NT2/D1 (cell line): ENCODE data around the gene NAALADL2.

Experiments used
- DNase-seq: peaks from one replicate; pipeline ENCODE4 v3.0.0-alpha.2; 2011; ENCODE audit warnings: low read depth, low spot score
- H3K27me3 ChIP-seq: 2 replicates; pipeline ENCODE4 v1.6.0; 2011; ENCODE audit warnings: mild to moderate bottlenecking; ENCODE audit not compliant: insufficient read length, insufficient read depth
- H3K36me3 ChIP-seq: 2 replicates; pipeline ENCODE4 v1.6.1; 2011; ENCODE audit warnings: mild to moderate bottlenecking, low read length, mixed read lengths; ENCODE audit not compliant: insufficient read depth, insufficient read length
- H3K4me1 ChIP-seq: 2 replicates; pipeline ENCODE4 v1.5.1; 2011; ENCODE audit not compliant: insufficient read depth, insufficient read length
- H3K4me3 ChIP-seq: 2 replicates; pipeline ENCODE4 v1.5.1; 2011; ENCODE audit warnings: low read depth; ENCODE audit not compliant: insufficient read length
- H3K9ac ChIP-seq: 2 replicates; pipeline ENCODE4 v1.6.0; 2011; ENCODE audit warnings: low read depth; ENCODE audit not compliant: insufficient read length
- H3K9me3 ChIP-seq: 2 replicates; pipeline ENCODE4 v1.5.1; 2011; ENCODE audit warnings: mild to moderate bottlenecking, low read length; ENCODE audit not compliant: insufficient read depth
- SUZ12 ChIP-seq: IDR thresholded peaks from 2 replicates; pipeline ENCODE4 v1.6.1; 2011; ENCODE audit not compliant: insufficient read length, insufficient read depth; ENCODE audit errors: extremely low read depth
- YY1 ChIP-seq: IDR thresholded peaks from 2 replicates; pipeline ENCODE4 v1.6.1; 2011; ENCODE audit not compliant: insufficient read length, insufficient read depth
- ZNF274 ChIP-seq: IDR thresholded peaks from 2 replicates; pipeline ENCODE4 v1.6.1; 2011; ENCODE audit warnings: mild to moderate bottlenecking, low read depth, low read length

Gene NAALADL2

GRCh38 chr3:174859114-174859735, at the start of gene NAALADL2:
Gene NAALADL2, plus strand, starts transcription at chr3:174859334.
- Histone ChIP-seq H3K9me3 (no peaks in the 10 kb centered on the region), H3K36me3 (no peaks in the 10 kb centered on the region), H3K27me3 (no peaks in the 10 kb centered on the region), H3K4me3 (no peak within 1 kb of the TSS), H3K9ac (no peak within 1 kb of the TSS), H3K4me1 (no peaks in the 10 kb centered on the region)
- DNase-seq: no peak
- TF ChIP-seq SUZ12 (no peak), YY1 (no peak), ZNF274 (no peak)

DNA sequence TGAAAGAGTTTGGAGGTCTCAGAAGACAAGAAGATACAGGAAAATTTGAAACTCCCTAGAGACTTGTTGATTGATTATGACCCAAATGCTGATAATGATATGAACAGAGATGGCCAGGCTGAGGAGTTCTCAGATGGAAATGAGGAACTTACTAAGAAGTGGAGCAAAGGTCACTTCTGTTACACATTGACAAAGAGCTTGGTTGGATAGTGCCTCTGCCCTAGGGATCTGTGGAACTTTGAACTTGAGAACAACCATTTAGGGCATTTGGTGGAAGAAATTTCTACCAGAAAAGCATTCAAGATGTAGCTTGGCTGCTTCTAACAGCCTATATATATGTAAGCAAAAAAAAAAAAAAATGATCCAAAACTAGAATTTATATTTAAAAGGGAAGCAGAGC, 48.9 kb upstream of the NAALADL2 start:
- Histone ChIP-seq H3K4me3 (no peak overlapping the region), H3K4me1 (no peaks in the 10 kb centered on the region), H3K9me3 (peaks cover 7% of the 10 kb centered on the region; the same call in 1 of the 2 replicates), H3K9ac (no peak overlapping the region), H3K27me3 (no peaks in the 10 kb centered on the region), H3K36me3 (no peaks in the 10 kb centered on the region)
- no peak for DNase-seq
- TF ChIP-seq YY1 (no peak), ZNF274 (no peak), SUZ12 (no peak)

- no peak for DNase-seq
- Histone ChIP-seq H3K4me1 (no peaks in the 10 kb centered on the region), H3K4me3 (no peak overlapping the region), H3K36me3 (no peaks in the 10 kb centered on the region), H3K9ac (no peak overlapping the region), H3K9me3 (peaks cover 7% of the 10 kb centered on the region; the same call in 1 of the 2 replicates), H3K27me3 (no peaks in the 10 kb centered on the region)
- TF ChIP-seq ZNF274: no peak
- no peak for TF ChIP-seq SUZ12
- no peak for TF ChIP-seq YY1
Measured at GRCh38 chr3:174812172-174812862, 46.8 kb upstream of the NAALADL2 start.

GRCh38 chr3:174815750-174816149, 43.4 kb upstream of the NAALADL2 start:
- Histone ChIP-seq H3K9ac (no peak overlapping the region), H3K4me1 (no peaks in the 10 kb centered on the region), H3K9me3 (peaks cover 6% of the 10 kb centered on the region; the same call in 1 of the 2 replicates), H3K36me3 (no peaks in the 10 kb centered on the region), H3K27me3 (no peaks in the 10 kb centered on the region), H3K4me3 (no peak overlapping the region)
- TF ChIP-seq ZNF274: no peak
- TF ChIP-seq SUZ12: no peak
- no peak for TF ChIP-seq YY1
- DNase-seq: no peak

GRCh38 chr3:174820885-174821284, 38.2 kb upstream of the NAALADL2 start:
- Histone ChIP-seq H3K27me3 (no peaks in the 10 kb centered on the region), H3K9me3 (no peaks in the 10 kb centered on the region), H3K9ac (no peak overlapping the region), H3K4me3 (no peak overlapping the region), H3K36me3 (no peaks in the 10 kb centered on the region), H3K4me1 (no peaks in the 10 kb centered on the region)
- no peak for DNase-seq
- TF ChIP-seq YY1 (no peak), ZNF274 (no peak), SUZ12 (no peak)

DNA sequence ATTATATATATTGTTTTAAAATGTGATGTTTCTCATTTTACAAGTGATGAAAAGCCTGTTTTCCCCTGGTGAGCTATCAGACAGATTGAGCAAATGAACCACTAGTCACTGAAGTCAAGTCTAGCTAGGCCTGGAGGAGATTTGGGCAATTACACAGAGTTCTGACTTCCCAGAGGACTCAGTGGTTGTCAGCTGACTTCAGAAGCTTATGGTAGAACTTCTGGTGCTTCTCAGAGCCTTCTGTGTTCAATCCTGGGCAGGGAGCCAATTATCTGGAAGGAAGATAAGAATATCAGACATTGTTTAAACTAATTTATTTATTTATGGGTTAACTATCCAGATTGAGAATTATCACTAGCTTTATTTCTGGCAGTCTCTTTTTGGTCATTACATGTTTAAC, 37.7 kb upstream of the NAALADL2 start:
- no peaks in the 10 kb centered on the region for H3K27me3 ChIP-seq

DNA sequence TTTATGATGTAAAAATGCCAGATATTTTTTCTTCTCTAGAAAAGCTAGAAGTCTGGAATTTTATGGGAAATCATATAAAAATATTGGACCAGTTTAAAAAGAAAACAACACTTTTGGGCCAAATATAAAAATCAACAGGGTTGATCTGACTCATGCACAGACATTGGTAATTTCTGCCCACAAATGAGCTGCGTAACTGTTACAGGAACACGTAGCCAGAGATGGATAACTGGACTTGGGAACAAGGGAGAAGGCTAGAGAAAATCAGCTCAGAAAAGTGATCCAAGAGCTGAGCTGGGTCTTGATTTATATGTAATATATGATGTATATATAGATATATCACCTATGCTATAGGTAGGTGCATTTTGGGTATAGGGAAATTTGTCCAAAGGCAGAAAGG, 36.8 kb upstream of the NAALADL2 start:
- DNase-seq: no peak
- no peak for TF ChIP-seq ZNF274

More for the DNA sequence above, 37.7 kb upstream of the NAALADL2 start:
- DNase-seq: no peak
- Histone ChIP-seq H3K4me1 (no peaks in the 10 kb centered on the region), H3K9me3 (no peaks in the 10 kb centered on the region), H3K9ac (no peak overlapping the region), H3K36me3 (no peaks in the 10 kb centered on the region), H3K4me3 (no peak overlapping the region)
- TF ChIP-seq YY1: no peak
- TF ChIP-seq ZNF274: no peak
- no peak for TF ChIP-seq SUZ12

More for the DNA sequence above, 36.8 kb upstream of the NAALADL2 start:
- no peaks in the 10 kb centered on the region for H3K4me1 ChIP-seq
- H3K9ac ChIP-seq: no peak overlapping the region
- no peaks in the 10 kb centered on the region for H3K27me3 ChIP-seq
- H3K36me3 ChIP-seq: no peaks in the 10 kb centered on the region
- no peak overlapping the region for H3K4me3 ChIP-seq
- H3K9me3 ChIP-seq: no peaks in the 10 kb centered on the region
